ENCODE data around the gene ZSCAN10. TPM values are rescaled to one million over a fixed set of nuclear protein-coding genes. Genes with fewer than 3 reads are reported as not detected.

Gene ZSCAN10
- total RNA-seq, 1 experiment from 2014 or later: 207 TPM

DNA sequence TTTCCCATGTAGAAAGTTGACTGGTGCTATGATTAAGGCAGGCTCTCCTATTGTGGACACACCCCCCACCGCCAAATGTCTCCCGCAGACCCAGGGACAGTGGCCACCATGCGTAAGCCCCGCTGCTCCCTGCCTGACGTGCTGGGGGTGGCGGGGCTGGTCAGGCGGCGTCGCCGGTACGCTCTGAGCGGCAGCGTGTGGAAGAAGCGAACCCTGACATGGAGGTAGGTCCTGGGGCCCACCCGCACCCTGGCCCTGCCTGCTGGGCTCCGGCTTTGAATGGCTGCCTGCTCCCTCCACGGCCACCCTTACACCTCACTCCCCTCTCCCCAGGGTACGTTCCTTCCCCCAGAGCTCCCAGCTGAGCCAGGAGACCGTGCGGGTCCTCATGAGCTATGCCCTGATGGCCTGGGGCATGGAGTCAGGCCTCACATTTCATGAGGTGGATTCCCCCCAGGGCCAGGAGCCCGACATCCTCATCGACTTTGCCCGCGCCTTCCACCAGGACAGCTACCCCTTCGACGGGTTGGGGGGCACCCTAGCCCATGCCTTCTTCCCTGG is 49.1 kb downstream of the ZSCAN10 start:
- H2BK20ac ChIP-seq (ENCODE audit: low read depth, low read length, poor library complexity, severe bottlenecking): no peak overlapping the region
- TF ChIP-seq, protein P1, sequence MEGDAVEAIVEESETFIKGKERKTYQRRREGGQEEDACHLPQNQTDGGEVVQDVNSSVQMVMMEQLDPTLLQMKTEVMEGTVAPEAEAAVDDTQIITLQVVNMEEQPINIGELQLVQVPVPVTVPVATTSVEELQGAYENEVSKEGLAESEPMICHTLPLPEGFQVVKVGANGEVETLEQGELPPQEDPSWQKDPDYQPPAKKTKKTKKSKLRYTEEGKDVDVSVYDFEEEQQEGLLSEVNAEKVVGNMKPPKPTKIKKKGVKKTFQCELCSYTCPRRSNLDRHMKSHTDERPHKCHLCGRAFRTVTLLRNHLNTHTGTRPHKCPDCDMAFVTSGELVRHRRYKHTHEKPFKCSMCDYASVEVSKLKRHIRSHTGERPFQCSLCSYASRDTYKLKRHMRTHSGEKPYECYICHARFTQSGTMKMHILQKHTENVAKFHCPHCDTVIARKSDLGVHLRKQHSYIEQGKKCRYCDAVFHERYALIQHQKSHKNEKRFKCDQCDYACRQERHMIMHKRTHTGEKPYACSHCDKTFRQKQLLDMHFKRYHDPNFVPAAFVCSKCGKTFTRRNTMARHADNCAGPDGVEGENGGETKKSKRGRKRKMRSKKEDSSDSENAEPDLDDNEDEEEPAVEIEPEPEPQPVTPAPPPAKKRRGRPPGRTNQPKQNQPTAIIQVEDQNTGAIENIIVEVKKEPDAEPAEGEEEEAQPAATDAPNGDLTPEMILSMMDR (conservative IDR thresholded peaks at IDR 0.05): no peak
- H3K79me2 ChIP-seq (ENCODE audit: insufficient read depth, low read length): no peaks in the 10 kb centered on the region
- no peak overlapping the region for H3K27ac ChIP-seq (ENCODE audit: insufficient read length, low read depth, low read length)
- no peak overlapping the region for H2BK12ac ChIP-seq (ENCODE audit: insufficient read length, low read depth, low read length)
- H3K27ac Mint-ChIP-seq: no peak overlapping the region
- no CpG with 5 or more reads among the region's 26 CpGs for WGBS (ENCODE audit: extremely low coverage, insufficient read length, low lambda C conversion rate)
- no peak overlapping the region for H3K4me2 ChIP-seq (ENCODE audit: insufficient read depth, insufficient read length, low read length)
- H3K4ac ChIP-seq (ENCODE audit: low read depth, low read length): no peak overlapping the region
- H2BK15ac ChIP-seq (ENCODE audit: low read depth, low read length): no peak overlapping the region
- H4K8ac ChIP-seq (replicated peaks; ENCODE audit: insufficient read length, low read depth, low read length): no peak overlapping the region
- H4K5ac ChIP-seq (ENCODE audit: insufficient read length, low read depth, low read length): no peak overlapping the region
- H2BK120ac ChIP-seq (ENCODE audit: low read depth, low read length, poor library complexity, severe bottlenecking): no peak overlapping the region
- H3K36me3 Mint-ChIP-seq (ENCODE audit: insufficient read depth in 1 of 3, low read depth in 3 of 3): peaks cover 18 to 41% (median 25%) of the 10 kb centered on the region in 3 experiments
- no peak overlapping the region for H2AK5ac ChIP-seq (ENCODE audit: insufficient read length, low read length)
- H3K4me1 Mint-ChIP-seq: peaks cover 8 to 15% of the 10 kb centered on the region in 2 experiments
- no peak overlapping the region for H3K4me3 Mint-ChIP-seq
- peaks cover 2% of the 10 kb centered on the region; the same call in 1 of the 2 replicates for H3K27me3 ChIP-seq (ENCODE audit: insufficient read depth, low read length)
- H4K20me1 ChIP-seq (ENCODE audit: control insufficient read depth, insufficient read depth, insufficient read length): no peaks in the 10 kb centered on the region
- H3K56ac ChIP-seq (ENCODE audit: insufficient read length, low read depth, low read length): no peak overlapping the region
- H2AFZ ChIP-seq (ENCODE audit: low read length): no peak overlapping the region
- no peak overlapping the region for H2BK5ac ChIP-seq (ENCODE audit: insufficient read length, low read length)
- no peaks in the 10 kb centered on the region for H3K9me3 ChIP-seq (ENCODE audit: control insufficient read depth, low read depth, low read length)
- no peaks in the 10 kb centered on the region for H3K79me1 ChIP-seq (ENCODE audit: insufficient read depth, low read depth, low read length, poor library complexity, severe bottlenecking)
- H3K27me3 Mint-ChIP-seq (ENCODE audit: low read depth): peaks cover 62% of the 10 kb centered on the region
- H3K23me2 ChIP-seq (ENCODE audit: insufficient read length, low read depth, low read length, poor library complexity, severe bottlenecking): peaks cover 20% of the 10 kb centered on the region
- H3K14ac ChIP-seq (ENCODE audit: insufficient read depth, low read length): no peak overlapping the region
- H3K9me3 Mint-ChIP-seq: no peaks in the 10 kb centered on the region; a peak in 2 of 5 replicates
- no peak overlapping the region for H3K9ac ChIP-seq (ENCODE audit: extremely low read depth, insufficient read length, low read length)
- H3K23ac ChIP-seq (ENCODE audit: insufficient read length, low read depth, low read length): no peak overlapping the region
- H3K4me1 ChIP-seq (ENCODE audit: insufficient read depth, low read length): no peaks in the 10 kb centered on the region
- no peak overlapping the region for H3K18ac ChIP-seq (ENCODE audit: insufficient read length, low read depth, low read length)
- DNase-seq: no peak
- H4K91ac ChIP-seq (ENCODE audit: insufficient read length, low read depth, low read length): no peak overlapping the region
- no peak overlapping the region for H3T11ph ChIP-seq (ENCODE audit: low read length)

Data from H9 (cell line).